ENCODE data around the gene VAPB. TPM values are rescaled to one million over a fixed set of nuclear protein-coding genes. Genes with fewer than 3 reads are reported as not detected.

The VAPB gene
- total RNA-seq, 1 experiment from 2014 or later, result 46.6 TPM

- TF ChIP-seq ATF2 (CRISPR knock-in tag; IDR thresholded peaks at IDR 0.05; ENCODE audit: borderline replicate concordance, low read depth) (no peak), ERG (CRISPR knock-in tag; IDR thresholded peaks at IDR 0.05) (no peak), NR3C1 (CRISPR knock-in tag; conservative IDR thresholded peaks at IDR 0.05; ENCODE audit: low read depth) (no peak), FOXP4 (CRISPR knock-in tag; IDR thresholded peaks at IDR 0.05) (no peak), ZNF317 (CRISPR knock-in tag; IDR thresholded peaks at IDR 0.05; ENCODE audit: borderline replicate concordance, low read depth) (no peak)
Observed at GRCh38 chr20:58339741-58340140, 49.3 kb upstream of the VAPB start (continued).

GRCh38 chr20:58340151-58340550 is 48.9 kb upstream of the VAPB start:
- DNase-seq (ENCODE audit: low spot score) (no peak), ATAC-seq (no peak)
- Mint-ChIP-seq H3K36me3 (peaks cover 10% of the 10 kb centered on the region), H3K4me3 (no peak overlapping the region), H3K4me1 (peaks cover 28% of the 10 kb centered on the region), H3K27me3 (ENCODE audit: low read depth) (no peaks in the 10 kb centered on the region), H3K27ac (peak overlapping the region; percentile 14; the same call in 1 of the 2 replicates), H3K9me3 (peaks cover 13% of the 10 kb centered on the region)
- TF ChIP-seq ZNF121 (CRISPR knock-in tag; IDR thresholded peaks at IDR 0.05) (no peak), E2F1 (CRISPR knock-in tag; IDR thresholded peaks at IDR 0.05) (no peak), EMX1 (CRISPR knock-in tag; IDR thresholded peaks at IDR 0.05) (no peak), ESRRA (CRISPR knock-in tag; IDR thresholded peaks at IDR 0.05; ENCODE audit: borderline replicate concordance) (no peak), NR1H2 (CRISPR knock-in tag; IDR thresholded peaks at IDR 0.05) (no peak), GTF2I (CRISPR knock-in tag; conservative IDR thresholded peaks at IDR 0.05) (no peak), FOXJ3 (CRISPR knock-in tag; IDR thresholded peaks at IDR 0.05; ENCODE audit: borderline replicate concordance) (no peak), ZNF138 (CRISPR knock-in tag; conservative IDR thresholded peaks at IDR 0.05) (no peak), MAX (CRISPR knock-in tag; IDR thresholded peaks at IDR 0.05) (no peak), ZNF512 (CRISPR knock-in tag; IDR thresholded peaks at IDR 0.05; ENCODE audit: borderline replicate concordance) (no peak), E2F4 (CRISPR knock-in tag; IDR thresholded peaks at IDR 0.05; ENCODE audit: borderline replicate concordance, low read depth) (no peak), ZNF263 (CRISPR knock-in tag; IDR thresholded peaks at IDR 0.05; ENCODE audit: low read depth) (no peak)
- CTCF ChIA-PET, result no interaction called here
- POLR2A ChIA-PET, result no interaction called here

Data from WTC11 (cell line).